Measurements from ENCODE around the gene RPS26.
A peak's percentile ranks its signal among the peaks of the same experiment; 100 is the strongest.

GRCh38 chr12:56084958-56085543, 43.3 kb downstream of the RPS26 start:
- TF ChIP-seq CTCF (IDR thresholded peaks at IDR 0.05; ENCODE audit: low read length) (peak; percentile 63), EZH2 (IDR thresholded peaks at IDR 0.05; ENCODE audit: borderline replicate concordance, low read length) (no peak)

Data from OCI-LY1 (cell line).